Urinary bladder (tissue), 4 donors: ENCODE results near the gene EMP3. TPM values are rescaled to one million over a fixed set of nuclear protein-coding genes. Genes with fewer than 3 reads are reported as not detected.
"Not testable (repeated sequence)": the region's sequence is repeated elsewhere in the genome, so short reads cannot be mapped to it uniquely, and the experiment has no call there.

Experiments
- DNase-seq: peaks from one replicate; pipeline ENCODE4 v3.0.0-alpha.2; 2015; ENCODE audit errors: extremely low spot score
- H3K27ac ChIP-seq: one replicate; pipeline ENCODE4 v1.5.1; 2013; ENCODE audit warnings: low read depth, mild to moderate bottlenecking, moderate library complexity
- H3K36me3 ChIP-seq: one replicate; pipeline ENCODE4 v1.6.1; 2013; ENCODE audit warnings: mild to moderate bottlenecking, moderate library complexity; ENCODE audit not compliant: insufficient read depth
- H3K4me1 ChIP-seq: one replicate; pipeline ENCODE4 v1.6.1; 2013; ENCODE audit warnings: mild to moderate bottlenecking, moderate library complexity; ENCODE audit not compliant: insufficient read depth
- H3K4me3 ChIP-seq: one replicate; pipeline ENCODE4 v1.5.1; 2013; ENCODE audit warnings: low read depth, low read length
- WGBS: extraction: QIAGEN DNeasy Blood & Tissue Kit; methylation state at CpG from one replicate; pipeline ENCODE4 v1.1.7; 2013; 5-methylcytosine and 5-hydroxymethylcytosine counted together
- polyA plus RNA-seq: library from polyadenylated mRNA; stranded (reverse); fragments of 200-250 nt; gene quantifications from one replicate; pipeline ENCODE4 v1.2.3, GENCODE V29; 2013
- total RNA-seq: library from RNA; depleted of rRNA; stranded (reverse); fragments of >200 nt; gene quantifications from one replicate; pipeline ENCODE4 v1.2.3, GENCODE V29; 2014
- donor health status: healthy with polysubstance abuse.
- donor health status: healthy.

The EMP3 gene
- total and polyA plus RNA-seq, 2 donors, result 81.3 to 159 TPM

GRCh38 chr19:48302600-48302959, 22.8 kb upstream of the EMP3 start:
- H3K36me3 ChIP-seq, result no peaks in the 10 kb centered on the region
- no peaks in the 10 kb centered on the region for H3K4me1 ChIP-seq
- 91% methylated on average over 12 of the region's 12 CpGs for WGBS
- no peak overlapping the region for H3K27ac ChIP-seq
- no peak for DNase-seq
- no peak overlapping the region for H3K4me3 ChIP-seq

- 89% methylated on average over 13 of the region's 13 CpGs for WGBS
- Histone ChIP-seq H3K4me3 (no peak overlapping the region), H3K27ac (no peak overlapping the region), H3K4me1 (no peaks in the 10 kb centered on the region), H3K36me3 (no peaks in the 10 kb centered on the region)
- no peak for DNase-seq
Observed at GRCh38 chr19:48303367-48303766, 22.0 kb upstream of the EMP3 start.

DNA sequence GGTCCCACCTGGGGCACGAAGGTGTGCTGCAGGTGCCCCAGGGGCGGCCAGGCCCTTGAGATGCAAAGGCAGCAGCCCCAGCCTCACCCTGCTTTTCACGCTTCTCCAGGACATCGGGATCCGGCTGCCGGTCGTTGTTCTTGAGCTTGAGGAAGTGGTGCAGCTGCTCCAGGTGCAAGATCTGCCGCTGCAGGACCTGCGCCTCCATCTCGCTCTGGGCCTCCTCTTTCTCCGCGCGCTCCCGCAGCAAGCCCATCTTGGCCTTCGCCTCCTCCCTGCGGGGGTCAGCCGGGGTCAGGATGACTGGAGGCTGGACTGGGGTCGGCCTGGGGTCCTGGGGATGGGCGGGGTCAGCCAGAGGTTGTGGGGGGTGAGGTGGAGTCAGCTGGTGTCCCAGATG, 21.5 kb upstream of the EMP3 start:
- Histone ChIP-seq H3K4me1 (no peaks in the 10 kb centered on the region), H3K36me3 (no peaks in the 10 kb centered on the region), H3K27ac (no peak overlapping the region), H3K4me3 (no peak overlapping the region)
- WGBS, result 88% methylated on average over 19 of the region's 19 CpGs
- DNase-seq, result no peak

GRCh38 chr19:48308631-48309586, 16.4 kb upstream of the EMP3 start:
- DNase-seq, result no peak
- no peaks in the 10 kb centered on the region for H3K36me3 ChIP-seq
- no peaks in the 10 kb centered on the region for H3K4me1 ChIP-seq
- no peak overlapping the region for H3K4me3 ChIP-seq
- H3K27ac ChIP-seq, result no peak overlapping the region
- 46% methylated on average over 22 of the region's 22 CpGs for whole genome bisulfite sequencing

DNA sequence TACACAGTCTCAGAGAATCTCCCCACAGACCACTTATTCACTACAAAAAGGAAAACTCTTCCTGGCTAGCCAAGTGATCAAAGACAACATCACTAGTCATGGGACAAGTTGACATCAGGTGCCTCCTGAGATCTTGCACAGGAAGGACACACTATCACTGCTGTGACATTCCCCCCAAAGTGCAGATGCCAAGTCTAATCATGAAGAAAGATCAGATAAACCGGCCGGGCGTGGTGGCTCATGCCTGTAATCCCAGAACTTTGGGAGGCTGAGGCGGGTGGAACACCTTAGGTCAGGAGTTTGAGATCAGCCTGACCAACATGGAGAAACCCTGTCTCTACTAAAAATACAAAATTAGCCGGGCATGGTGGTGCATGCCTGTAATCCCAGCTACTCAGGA, 15.6 kb upstream of the EMP3 start:
- H3K4me1 ChIP-seq, H3K36me3 ChIP-seq, H3K27ac ChIP-seq, DNase-seq, H3K4me3 ChIP-seq: not testable (repeated sequence)
- WGBS, result 74% methylated on average over 5 of the region's 5 CpGs

GRCh38 chr19:48310227-48310626, 15.1 kb upstream of the EMP3 start:
- DNase-seq, result no peak
- Histone ChIP-seq H3K4me3 (no peak overlapping the region), H3K36me3 (no peaks in the 10 kb centered on the region), H3K27ac (no peak overlapping the region), H3K4me1 (no peaks in the 10 kb centered on the region)
- 52% methylated on average over 7 of the region's 7 CpGs for WGBS

GRCh38 chr19:48311384-48311783, 14.0 kb upstream of the EMP3 start:
- Histone ChIP-seq H3K4me3 (no peak overlapping the region), H3K27ac (no peak overlapping the region), H3K4me1 (no peaks in the 10 kb centered on the region), H3K36me3 (no peaks in the 10 kb centered on the region)
- DNase-seq, result no peak
- WGBS, result 96% methylated on average over 11 of the region's 11 CpGs

GRCh38 chr19:48315712-48316111, 9.6 kb upstream of the EMP3 start:
- no peak overlapping the region for H3K4me3 ChIP-seq
- DNase-seq, result no peak
- H3K4me1 ChIP-seq, result no peaks in the 10 kb centered on the region
- no peak overlapping the region for H3K27ac ChIP-seq
- H3K36me3 ChIP-seq, result no peaks in the 10 kb centered on the region
- WGBS, result 73% methylated on average over 7 of the region's 7 CpGs

- H3K36me3 ChIP-seq, H3K4me1 ChIP-seq, DNase-seq, H3K27ac ChIP-seq, H3K4me3 ChIP-seq: not testable (repeated sequence)
- 38% methylated on average over 9 of the region's 9 CpGs for WGBS
Observed at GRCh38 chr19:48317708-48317960, 7.7 kb upstream of the EMP3 start.

DNA sequence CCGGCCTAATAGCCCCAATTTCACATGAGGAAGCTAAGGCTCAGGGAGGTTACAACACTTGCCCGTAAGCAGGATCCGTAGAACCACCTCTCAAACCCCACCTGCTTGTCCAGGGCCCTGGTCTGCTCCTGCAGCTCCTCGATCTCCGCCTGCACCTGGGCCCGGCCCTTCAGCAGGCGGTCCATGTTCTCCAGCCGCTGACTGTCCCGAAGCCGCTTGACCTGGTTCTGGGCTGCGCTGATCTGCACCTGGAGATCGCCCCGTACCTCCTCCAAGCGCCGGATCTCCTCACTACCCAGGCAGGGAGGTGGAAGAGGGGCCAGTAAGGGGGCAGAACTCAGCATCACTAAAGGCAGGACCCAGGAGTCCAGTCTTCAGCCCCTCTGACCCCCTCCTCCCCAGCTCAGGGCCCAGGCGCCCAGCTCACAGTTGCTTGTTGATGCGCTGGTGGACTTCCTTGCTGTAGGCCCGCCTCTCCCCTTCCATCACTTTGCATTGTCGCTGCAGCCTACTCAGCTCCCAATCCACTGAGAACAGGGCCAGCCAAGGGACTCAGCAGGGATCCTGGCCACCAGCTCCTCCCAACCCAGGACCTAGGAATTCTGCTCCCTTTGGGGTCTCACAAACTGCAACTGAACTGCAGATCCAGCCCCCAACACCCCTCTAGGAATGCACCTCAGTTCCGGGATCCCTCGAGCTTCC, 6.9 kb upstream of the EMP3 start:
- Histone ChIP-seq H3K36me3 (no peaks in the 10 kb centered on the region), H3K27ac (no peak overlapping the region), H3K4me3 (no peak overlapping the region), H3K4me1 (no peaks in the 10 kb centered on the region)
- 96% methylated on average over 21 of the region's 21 CpGs for WGBS
- DNase-seq, result no peak

DNA sequence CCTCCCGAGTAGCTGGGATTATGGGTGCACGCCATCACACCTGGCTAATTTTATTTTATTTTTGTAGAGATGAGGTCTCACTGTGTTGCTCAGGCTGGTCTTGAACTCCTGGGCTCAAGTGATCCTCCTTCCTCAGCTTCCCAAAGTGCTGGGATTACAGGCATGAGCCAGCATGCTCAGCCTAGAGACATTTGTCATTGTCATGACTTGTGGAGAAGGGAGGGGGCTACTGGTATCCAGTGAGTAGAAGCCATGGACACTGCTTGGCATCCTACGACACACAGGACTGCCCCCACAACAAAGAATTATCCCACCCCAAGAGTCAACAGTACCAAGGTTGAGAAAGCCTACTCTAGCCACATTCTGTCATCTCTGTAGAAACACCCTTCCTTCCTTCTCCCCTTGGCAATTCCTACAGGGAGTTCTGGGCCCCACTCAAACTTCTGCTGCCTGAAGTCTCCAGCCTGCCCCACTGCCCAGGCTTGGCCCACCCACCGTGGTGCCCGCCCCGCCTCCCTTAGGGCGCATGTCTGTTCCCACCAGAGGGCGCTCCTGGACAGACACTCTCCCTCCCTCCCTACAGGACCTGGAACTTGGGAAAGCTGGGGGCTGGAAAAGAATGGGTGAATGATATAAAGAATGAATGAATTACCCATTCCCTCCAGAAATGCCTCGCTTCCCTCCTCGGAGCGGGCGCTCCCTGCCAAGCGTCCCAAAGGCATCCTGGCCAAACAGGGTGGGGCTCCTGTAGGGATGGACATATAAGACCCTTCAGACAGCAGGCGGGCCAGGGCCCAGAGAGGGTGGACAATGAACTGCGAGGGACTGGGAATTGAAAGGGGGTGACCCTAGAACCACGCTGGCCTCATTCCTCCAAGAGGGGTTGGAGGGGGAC, 5.5 kb upstream of the EMP3 start:
- Histone ChIP-seq H3K4me1 (no peaks in the 10 kb centered on the region), H3K4me3 (no peak overlapping the region), H3K36me3 (no peaks in the 10 kb centered on the region), H3K27ac (no peak overlapping the region)
- 45% methylated on average over 16 of the region's 16 CpGs for WGBS
- DNase-seq, result no peak

- Histone ChIP-seq H3K4me3 (peak overlapping the region; percentile 40), H3K36me3 (no peaks in the 10 kb centered on the region), H3K4me1 (no peaks in the 10 kb centered on the region), H3K27ac (peak overlapping the region; percentile 81)
- peak; percentile 89 for DNase-seq
- 1% methylated on average over 22 of the region's 22 CpGs for WGBS
Observed at GRCh38 chr19:48321372-48321621, 4.1 kb upstream of the EMP3 start.

- peak overlapping the region; percentile 94 for H3K27ac ChIP-seq
- H3K4me1 ChIP-seq, result peaks cover 3% of the 10 kb centered on the region
- 2% methylated on average over 63 of the region's 63 CpGs for WGBS
- H3K36me3 ChIP-seq, result no peaks in the 10 kb centered on the region
- DNase-seq, result peak; percentile 93
- peak overlapping the region; percentile 40 for H3K4me3 ChIP-seq
Observed at GRCh38 chr19:48321622-48322591, 3.4 kb upstream of the EMP3 start.
